ENCODE data around the gene SLC6A18.

The SLC6A18 gene

GRCh38 chr5:1216918-1217295 lies 8.3 kb upstream of the SLC6A18 start:
- Histone ChIP-seq H3K27ac (no peak overlapping the region), H3K36me3 (no peaks in the 10 kb centered on the region), H3K4me3 (no peak overlapping the region), H3K27me3 (peaks cover 0 to 18% of the 10 kb centered on the region in 2 donors), H3K4me1 (no peaks in the 10 kb centered on the region), H3K9me3 (no peaks in the 10 kb centered on the region)
- no peak for TF ChIP-seq CTCF (IDR thresholded peaks at IDR 0.05)
- no peak for DNase-seq
- intact Hi-C loops (cut with DNase I; ENCODE audit: low total_unique reads), result loop anchor here (5.0 kb wide), 1 partner anchor 650 kb away; no protein-coding TSS in a partner anchor

GRCh38 chr5:1217596-1218206 lies 7.5 kb upstream of the SLC6A18 start:
- H3K36me3 ChIP-seq, result no peaks in the 10 kb centered on the region
- H3K27me3 ChIP-seq, result peaks cover 0 to 18% of the 10 kb centered on the region in 2 donors
- no peaks in the 10 kb centered on the region for H3K9me3 ChIP-seq
- no peak for DNase-seq
- no peaks in the 10 kb centered on the region for H3K4me1 ChIP-seq
- TF ChIP-seq CTCF (IDR thresholded peaks at IDR 0.05), result no peak
- no peak overlapping the region for H3K4me3 ChIP-seq
- no peak overlapping the region for H3K27ac ChIP-seq
- intact Hi-C loops (cut with DNase I; ENCODE audit: low total_unique reads), result loop anchor here (5.0 kb wide), 1 partner anchor 650 kb away; no protein-coding TSS in a partner anchor

- H3K27ac ChIP-seq, result no peak overlapping the region
- no peak overlapping the region for H3K4me3 ChIP-seq
- H3K9me3 ChIP-seq, result no peaks in the 10 kb centered on the region
- H3K27me3 ChIP-seq, result peaks cover 0 to 17% of the 10 kb centered on the region in 2 donors
- intact Hi-C loops (cut with DNase I; ENCODE audit: low total_unique reads), result loop anchor here (5.0 kb wide), 1 partner anchor 651 kb away; no protein-coding TSS in a partner anchor
- no peaks in the 10 kb centered on the region for H3K4me1 ChIP-seq
- DNase-seq, result no peak
- no peaks in the 10 kb centered on the region for H3K36me3 ChIP-seq
- no peak for TF ChIP-seq CTCF (IDR thresholded peaks at IDR 0.05)
These were observed 6.7 kb upstream of the SLC6A18 start for GRCh38 chr5:1218351-1219080.

GRCh38 chr5:1219098-1219767 lies 5.9 kb upstream of the SLC6A18 start:
- Histone ChIP-seq H3K36me3 (no peaks in the 10 kb centered on the region), H3K9me3 (no peaks in the 10 kb centered on the region), H3K27me3 (peaks cover 0 to 13% of the 10 kb centered on the region in 2 donors), H3K4me3 (no peak overlapping the region), H3K27ac (no peak overlapping the region), H3K4me1 (no peaks in the 10 kb centered on the region)
- TF ChIP-seq CTCF (IDR thresholded peaks at IDR 0.05), result no peak
- intact Hi-C loops (cut with DNase I; ENCODE audit: low total_unique reads), result loop anchor here (5.0 kb wide), 1 partner anchor 652 kb away; no protein-coding TSS in a partner anchor
- DNase-seq, result no peak

GRCh38 chr5:1219768-1220100 lies 5.4 kb upstream of the SLC6A18 start:
- H3K9me3 ChIP-seq, result no peaks in the 10 kb centered on the region
- intact Hi-C loops (cut with DNase I; ENCODE audit: low total_unique reads), result loop anchor here (5.0 kb wide), 1 partner anchor 652 kb away; no protein-coding TSS in a partner anchor
- no peak overlapping the region for H3K4me3 ChIP-seq
- no peak overlapping the region for H3K27ac ChIP-seq
- no peaks in the 10 kb centered on the region for H3K36me3 ChIP-seq
- DNase-seq, result no peak
- no peak for TF ChIP-seq CTCF (IDR thresholded peaks at IDR 0.05)
- H3K27me3 ChIP-seq, result peaks cover 0 to 15% of the 10 kb centered on the region in 2 donors
- H3K4me1 ChIP-seq, result no peaks in the 10 kb centered on the region
